HG02588 (cell line): ENCODE results near the gene PALD1.

Source experiments
- ATAC-seq: cut with Tn5 transposase; IDR thresholded peaks from one replicate; pipeline ENCODE4 v1.9.1; 2021; ENCODE audit warnings: mild to moderate bottlenecking, moderate library complexity; ENCODE audit not compliant: unreplicated experiment

The PALD1 gene

GRCh38 chr10:70551971-70552422 is 73.4 kb downstream of the PALD1 start:
- no peak for ATAC-seq

GRCh38 chr10:70552586-70552985 is 74.0 kb downstream of the PALD1 start:
- no peak for ATAC-seq

GRCh38 chr10:70555371-70555770 is 76.8 kb downstream of the PALD1 start:
- no peak for ATAC-seq

GRCh38 chr10:70557086-70557845 is 78.7 kb downstream of the PALD1 start:
- ATAC-seq, result no peak

- ATAC-seq, result no peak
Measured at GRCh38 chr10:70557876-70558275, 79.3 kb downstream of the PALD1 start.

GRCh38 chr10:70558295-70558694 is 79.7 kb downstream of the PALD1 start:
- no peak for ATAC-seq

GRCh38 chr10:70558871-70559810 is 80.6 kb downstream of the PALD1 start:
- ATAC-seq, result peak; percentile 53

GRCh38 chr10:70559861-70560260 is 81.3 kb downstream of the PALD1 start:
- ATAC-seq, result no peak

GRCh38 chr10:70560511-70560941 is 82.0 kb downstream of the PALD1 start:
- ATAC-seq, result no peak

- ATAC-seq, result no peak
Measured at GRCh38 chr10:70561070-70561469, 82.5 kb downstream of the PALD1 start.

GRCh38 chr10:70561558-70561957 is 83.0 kb downstream of the PALD1 start:
- no peak for ATAC-seq

GRCh38 chr10:70562036-70562755 is 83.6 kb downstream of the PALD1 start:
- ATAC-seq, result no peak

- ATAC-seq, result no peak
Measured at GRCh38 chr10:70563230-70563629, 84.7 kb downstream of the PALD1 start.

- no peak for ATAC-seq
Measured at GRCh38 chr10:70564113-70564725, 85.7 kb downstream of the PALD1 start.

- ATAC-seq, result no peak
Measured at GRCh38 chr10:70564901-70565351, 86.4 kb downstream of the PALD1 start.

GRCh38 chr10:70565556-70566514 is 87.3 kb downstream of the PALD1 start:
- ATAC-seq, result no peak

GRCh38 chr10:70566515-70567290 is 88.1 kb downstream of the PALD1 start:
- no peak for ATAC-seq

GRCh38 chr10:70567603-70568002 is 89.0 kb downstream of the PALD1 start:
- ATAC-seq, result no peak

- no peak for ATAC-seq
Measured at GRCh38 chr10:70568113-70568512, 89.5 kb downstream of the PALD1 start.
